ENCODE data around the gene NLGN1. TPM values are rescaled to one million over a fixed set of nuclear protein-coding genes. Genes with fewer than 3 reads are reported as not detected.
A peak's percentile ranks its signal among the peaks of the same experiment; 100 is the strongest.

NLGN1 gene
- total RNA-seq, 2 donors from 2014 or later = 0.36 to 11.7 TPM

DNA sequence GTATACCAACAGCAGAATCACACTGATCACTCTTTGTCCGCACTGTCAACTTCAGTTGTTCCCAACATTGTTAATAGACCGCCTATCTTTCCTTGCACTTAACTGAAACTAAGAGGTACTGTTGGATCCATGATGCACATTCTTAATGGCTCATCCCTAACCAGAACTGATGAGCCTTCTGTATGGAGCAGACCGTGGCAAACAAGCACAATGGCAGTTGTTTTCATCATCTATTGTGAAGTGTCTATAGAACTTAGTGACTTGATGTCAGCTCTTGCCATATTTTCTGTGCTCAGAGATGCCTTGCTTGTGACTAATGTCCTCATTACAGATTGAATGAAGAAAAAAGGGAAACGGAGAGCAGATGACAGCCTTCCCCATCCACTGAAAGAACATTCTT is 347.4 kb downstream of the NLGN1 start:
- 92% methylated on average over 4 of the region's 4 CpGs for WGBS
- no peaks in the 10 kb centered on the region for H3K36me3 ChIP-seq
- no peaks in the 10 kb centered on the region for H3K27me3 ChIP-seq (replicated peaks; ENCODE audit: insufficient read depth)
- no peak overlapping the region for H3K4me3 ChIP-seq
- TF ChIP-seq POLR2A (IDR thresholded peaks at IDR 0.05) (no peak), POLR2AphosphoS5 (IDR thresholded peaks at IDR 0.05) (no peak)
- TF ChIP-seq, protein P1, sequence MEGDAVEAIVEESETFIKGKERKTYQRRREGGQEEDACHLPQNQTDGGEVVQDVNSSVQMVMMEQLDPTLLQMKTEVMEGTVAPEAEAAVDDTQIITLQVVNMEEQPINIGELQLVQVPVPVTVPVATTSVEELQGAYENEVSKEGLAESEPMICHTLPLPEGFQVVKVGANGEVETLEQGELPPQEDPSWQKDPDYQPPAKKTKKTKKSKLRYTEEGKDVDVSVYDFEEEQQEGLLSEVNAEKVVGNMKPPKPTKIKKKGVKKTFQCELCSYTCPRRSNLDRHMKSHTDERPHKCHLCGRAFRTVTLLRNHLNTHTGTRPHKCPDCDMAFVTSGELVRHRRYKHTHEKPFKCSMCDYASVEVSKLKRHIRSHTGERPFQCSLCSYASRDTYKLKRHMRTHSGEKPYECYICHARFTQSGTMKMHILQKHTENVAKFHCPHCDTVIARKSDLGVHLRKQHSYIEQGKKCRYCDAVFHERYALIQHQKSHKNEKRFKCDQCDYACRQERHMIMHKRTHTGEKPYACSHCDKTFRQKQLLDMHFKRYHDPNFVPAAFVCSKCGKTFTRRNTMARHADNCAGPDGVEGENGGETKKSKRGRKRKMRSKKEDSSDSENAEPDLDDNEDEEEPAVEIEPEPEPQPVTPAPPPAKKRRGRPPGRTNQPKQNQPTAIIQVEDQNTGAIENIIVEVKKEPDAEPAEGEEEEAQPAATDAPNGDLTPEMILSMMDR (IDR thresholded peaks at IDR 0.05) = no peak
- H3K9me3 ChIP-seq = no peaks in the 10 kb centered on the region
- intact Hi-C loops (cut with DNase I) = no loop called here
- H3K27ac ChIP-seq = no peak overlapping the region
- H3K4me1 ChIP-seq (replicated peaks) = no peaks in the 10 kb centered on the region
- DNase-seq (ENCODE audit: low spot score) = no peak

DNA sequence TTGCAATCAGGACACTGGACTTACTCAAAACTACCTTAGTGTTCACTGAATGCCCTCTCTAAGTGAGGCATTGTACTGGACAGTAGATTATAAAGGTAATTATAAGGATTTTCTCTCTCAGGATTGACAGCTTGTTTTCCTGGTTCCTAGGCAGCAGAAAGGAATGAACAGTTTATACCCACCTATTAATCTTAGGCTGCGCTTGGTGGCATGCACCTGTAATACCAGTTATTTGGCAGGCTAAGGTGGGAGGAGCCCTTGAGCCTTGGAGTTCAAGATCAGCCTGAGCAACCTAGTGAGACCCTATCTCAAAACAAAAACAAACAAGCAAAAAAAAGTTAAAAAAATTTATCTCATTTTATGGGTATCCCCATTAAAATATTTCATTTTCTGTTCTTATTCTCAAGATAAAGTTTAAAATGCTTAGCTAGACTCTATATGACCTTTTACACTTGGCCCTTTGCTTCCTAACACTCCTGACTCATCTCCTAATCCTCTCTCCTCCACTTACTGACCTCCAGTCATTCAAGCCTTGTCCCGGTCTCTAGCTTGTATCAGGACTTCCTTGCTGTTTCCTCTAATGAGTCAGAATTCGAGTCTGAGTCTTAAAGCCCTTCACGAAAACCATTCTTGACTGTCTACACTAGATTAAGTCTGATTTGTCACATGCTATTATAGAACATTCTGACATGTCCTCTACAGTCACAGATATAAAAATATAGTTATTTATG is 348.6 kb downstream of the NLGN1 start:
- 79% methylated on average over 4 of the region's 4 CpGs for WGBS
- intact Hi-C loops (cut with DNase I) = no loop called here
- no peak overlapping the region for H3K4me3 ChIP-seq
- no peaks in the 10 kb centered on the region for H3K27me3 ChIP-seq (replicated peaks; ENCODE audit: insufficient read depth)
- no peaks in the 10 kb centered on the region for H3K36me3 ChIP-seq
- no peak for DNase-seq (ENCODE audit: low spot score)
- no peak overlapping the region for H3K27ac ChIP-seq
- TF ChIP-seq POLR2AphosphoS5 (IDR thresholded peaks at IDR 0.05) (no peak), POLR2A (IDR thresholded peaks at IDR 0.05) (no peak)
- TF ChIP-seq, protein P1 (IDR thresholded peaks at IDR 0.05) = no peak
- H3K9me3 ChIP-seq = no peaks in the 10 kb centered on the region
- H3K4me1 ChIP-seq (replicated peaks) = no peaks in the 10 kb centered on the region

DNA sequence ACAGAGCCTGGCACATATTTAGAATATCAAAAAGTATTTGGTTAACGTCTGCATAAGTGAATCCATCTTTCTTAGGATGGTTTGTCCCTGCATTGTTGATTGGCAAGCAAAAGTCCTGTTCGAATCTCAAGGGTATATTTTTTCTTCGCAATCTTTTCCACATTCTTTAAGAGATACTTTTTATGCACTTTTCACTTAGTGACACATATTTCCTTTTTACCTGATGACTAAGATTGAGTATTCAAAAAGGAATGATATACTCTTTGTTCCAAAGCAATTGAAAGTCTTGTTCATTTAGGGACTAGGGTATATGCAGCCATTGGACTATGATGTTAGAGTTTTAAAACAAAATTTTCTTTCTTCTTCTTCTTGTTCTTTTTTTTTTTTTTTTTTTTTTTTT is 349.9 kb downstream of the NLGN1 start:
- Histone ChIP-seq H3K4me3 (no peak overlapping the region), H3K9me3 (no peaks in the 10 kb centered on the region), H3K4me1 (replicated peaks) (no peaks in the 10 kb centered on the region), H3K27me3 (replicated peaks; ENCODE audit: insufficient read depth) (no peaks in the 10 kb centered on the region), H3K36me3 (no peaks in the 10 kb centered on the region), H3K27ac (no peak overlapping the region)
- intact Hi-C loops (cut with DNase I) = no loop called here
- TF ChIP-seq, protein P1 (IDR thresholded peaks at IDR 0.05) = no peak
- TF ChIP-seq POLR2A (IDR thresholded peaks at IDR 0.05) (no peak), POLR2AphosphoS5 (IDR thresholded peaks at IDR 0.05) (no peak)
- no peak for DNase-seq (ENCODE audit: low spot score)
- 96% methylated on average over 3 of the region's 3 CpGs for WGBS

DNA sequence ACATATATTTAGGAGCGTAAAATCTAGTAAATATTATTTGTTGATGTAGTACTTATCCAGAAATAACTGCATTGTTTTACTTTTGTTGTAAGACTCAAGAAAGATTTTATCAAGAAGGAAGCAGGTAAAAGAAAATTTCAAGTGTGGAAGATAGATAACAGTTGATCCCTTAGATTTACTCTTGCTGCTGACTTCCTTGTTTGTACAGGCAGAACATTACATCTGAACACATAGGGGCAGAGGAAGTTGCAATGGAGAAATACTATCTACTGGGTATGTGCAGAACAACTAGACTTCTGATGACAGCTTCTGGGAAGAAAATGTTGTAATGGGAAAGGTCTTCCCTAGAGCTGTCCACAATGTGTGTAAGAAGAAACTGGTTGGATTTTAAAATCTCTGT is 350.6 kb downstream of the NLGN1 start:
- H3K4me3 ChIP-seq = no peak overlapping the region
- no peak for TF ChIP-seq POLR2A (IDR thresholded peaks at IDR 0.05)
- TF ChIP-seq POLR2AphosphoS5 (IDR thresholded peaks at IDR 0.05) = peak; percentile 43
- TF ChIP-seq, protein P1 (IDR thresholded peaks at IDR 0.05) = no peak
- no peaks in the 10 kb centered on the region for H3K36me3 ChIP-seq
- intact Hi-C loops (cut with DNase I) = no loop called here
- no peak for DNase-seq (ENCODE audit: low spot score)
- H3K27me3 ChIP-seq (replicated peaks; ENCODE audit: insufficient read depth) = no peaks in the 10 kb centered on the region
- no peaks in the 10 kb centered on the region for H3K9me3 ChIP-seq
- H3K4me1 ChIP-seq (replicated peaks) = no peaks in the 10 kb centered on the region
- H3K27ac ChIP-seq = no peak overlapping the region
- WGBS = 66% methylated on average over 1 of the region's 1 CpG

DNA sequence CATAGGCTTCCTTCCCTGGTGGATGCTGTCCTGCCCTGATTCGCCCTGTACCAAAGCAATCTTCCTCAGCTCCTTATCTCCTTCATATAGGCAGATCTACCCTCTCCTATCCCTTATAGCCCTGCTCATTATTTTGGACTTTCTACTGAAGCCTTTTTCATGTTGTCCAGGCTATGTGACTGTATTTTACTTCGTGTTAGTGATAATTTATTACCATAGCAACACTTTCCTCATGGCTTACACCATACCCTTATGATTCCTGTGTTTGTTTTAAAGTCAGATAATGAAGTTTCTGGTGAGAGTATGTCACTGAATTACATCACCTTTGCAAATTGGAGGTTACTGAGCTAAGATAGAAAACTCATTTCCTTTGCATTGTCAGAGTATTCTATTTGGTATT is 352.6 kb downstream of the NLGN1 start:
- H3K27me3 ChIP-seq (replicated peaks; ENCODE audit: insufficient read depth) = no peaks in the 10 kb centered on the region
- H3K4me3 ChIP-seq = no peak overlapping the region
- no peak for DNase-seq (ENCODE audit: low spot score)
- WGBS = 56% methylated on average over 2 of the region's 2 CpGs
- H3K9me3 ChIP-seq = no peaks in the 10 kb centered on the region
- TF ChIP-seq POLR2AphosphoS5 (IDR thresholded peaks at IDR 0.05) (no peak), POLR2A (IDR thresholded peaks at IDR 0.05) (no peak)
- TF ChIP-seq, protein P1 (IDR thresholded peaks at IDR 0.05) = no peak
- intact Hi-C loops (cut with DNase I) = no loop called here
- H3K27ac ChIP-seq = no peak overlapping the region
- no peaks in the 10 kb centered on the region for H3K4me1 ChIP-seq (replicated peaks)
- H3K36me3 ChIP-seq = no peaks in the 10 kb centered on the region
